RKO (cell line): Measurements from ENCODE around the gene PRSS2.
"Not testable (repeated sequence)": the region's sequence is repeated elsewhere in the genome, so short reads cannot be mapped to it uniquely, and the experiment has no call there.

Experiments
- DNase-seq: peaks from one replicate; pipeline ENCODE4 v3.0.0-alpha.2; 2016; ENCODE audit warnings: low spot score

Gene PRSS2

GRCh38 chr7:142759433-142759832, 11.3 kb upstream of the PRSS2 start:
- no peak for DNase-seq

- DNase-seq, result no peak
These were observed 10.6 kb upstream of the PRSS2 start for GRCh38 chr7:142760071-142760642.

- not testable (repeated sequence) for DNase-seq
These were observed 9.2 kb upstream of the PRSS2 start for GRCh38 chr7:142761606-142762005.

- DNase-seq, result no peak
These were observed 8.7 kb upstream of the PRSS2 start for GRCh38 chr7:142762104-142762503.

GRCh38 chr7:142767451-142767850, 3.3 kb upstream of the PRSS2 start:
- DNase-seq, result no peak

- no peak for DNase-seq
These were observed 2.9 kb upstream of the PRSS2 start for GRCh38 chr7:142767861-142768260.

- not testable (repeated sequence) for DNase-seq
These were observed 1.9 kb upstream of the PRSS2 start for GRCh38 chr7:142768885-142769284.

GRCh38 chr7:142771353-142771723, 568 bp downstream of the PRSS2 start:
- no peak for DNase-seq

- no peak for DNase-seq
These were observed 1.3 kb downstream of the PRSS2 start for GRCh38 chr7:142772051-142772450.

- no peak for DNase-seq
These were observed 1.9 kb downstream of the PRSS2 start for GRCh38 chr7:142772673-142773072.

- DNase-seq, result no peak
These were observed 2.5 kb downstream of the PRSS2 start for GRCh38 chr7:142773230-142773629.

GRCh38 chr7:142773937-142774744, 3.4 kb downstream of the PRSS2 start:
- DNase-seq, result no peak

GRCh38 chr7:142774826-142775225, 4.1 kb downstream of the PRSS2 start:
- DNase-seq, result no peak

- not testable (repeated sequence) for DNase-seq
These were observed 4.8 kb downstream of the PRSS2 start for GRCh38 chr7:142775351-142776115.

GRCh38 chr7:142776206-142776844, 5.6 kb downstream of the PRSS2 start:
- DNase-seq, result no peak

- not testable (repeated sequence) for DNase-seq
These were observed 6.1 kb downstream of the PRSS2 start for GRCh38 chr7:142776845-142777225.

GRCh38 chr7:142777318-142777717, 6.5 kb downstream of the PRSS2 start:
- no peak for DNase-seq

GRCh38 chr7:142782922-142783900, 12.4 kb downstream of the PRSS2 start:
- peak; percentile 98 for DNase-seq

- DNase-seq, result no peak
These were observed 13.3 kb downstream of the PRSS2 start for GRCh38 chr7:142784096-142784495.

GRCh38 chr7:142784716-142785115, 13.9 kb downstream of the PRSS2 start:
- DNase-seq, result no peak

GRCh38 chr7:142785841-142786250, 15.1 kb downstream of the PRSS2 start:
- DNase-seq, result no peak
